T-cell (primary cell): ENCODE measurements around the gene CPN2. TPM values are rescaled to one million over a fixed set of nuclear protein-coding genes. Genes with fewer than 3 reads are reported as not detected.
A peak's percentile ranks its signal among the peaks of the same experiment; 100 is the strongest.

Experiments
- ATAC-seq, 4 experiments: fragments of 200-7000 bp in 3 of 4; fragments of 150-1000 bp in 1 of 4; cut with Tn5 transposase; replicated peaks in 1 of 4; 1 replicate in 3 of 4; 2 replicates in 1 of 4; pipeline ENCODE4 v1.10.0; 2021; ENCODE audit warnings: moderate library complexity in 3 of 4, mild to moderate bottlenecking in 2 of 4, moderate number of reproducible peaks in 1 of 4
- CTCF ChIA-PET, 2 donors: fragments of 300-600 bp; sonication (Branson Sonifier 250); formaldehyde crosslinking; loops; one replicate each; lab custom pipeline; 2022; ENCODE audit warnings: antibody characterized with exemption in 2 of 2; lab: Charles Lee
- POLR2A ChIA-PET, 2 donors: fragments of 300-600 bp; sonication (Branson Sonifier 250); formaldehyde crosslinking; loops; one replicate each; lab custom pipeline; 2022; ENCODE audit warnings: antibody characterized with exemption in 2 of 2; lab: Charles Lee
- DNase-seq, 35 experiments: peaks; one replicate each; pipeline versions ENCODE4 v3.0.0 to v3.0.0-alpha.2; 2013 to 2023
- H3K27ac ChIP-seq: one replicate; pipeline ENCODE4 v1.5.1; 2013; ENCODE audit warnings: low read length
- H3K27me3 ChIP-seq, 2 experiments: replicated peaks in 1 of 2; 1 replicate in 1 of 2; 2 replicates in 1 of 2; pipeline versions ENCODE4 v1.6.1 to v1.7.0; 2013; ENCODE audit warnings: low read length in 1 of 2, mixed read lengths in 1 of 2; ENCODE audit not compliant: control insufficient read depth in 2 of 2, insufficient read depth in 2 of 2; ENCODE audit errors: extremely low read depth in 1 of 2
- H3K36me3 ChIP-seq, 2 donors: 1 replicate in 1 of 2; 2 replicates in 1 of 2; pipeline versions ENCODE4 v1.6.1 to v1.7.0; 2013; ENCODE audit warnings: low read length in 1 of 2; ENCODE audit not compliant: control insufficient read depth in 2 of 2, insufficient read depth in 1 of 2; ENCODE audit errors: extremely low read depth in 1 of 2
- H3K4me1 ChIP-seq, 2 experiments: 1 replicate in 1 of 2; 2 replicates in 1 of 2; pipeline versions ENCODE4 v1.6.1 to v1.7.0; 2013; ENCODE audit warnings: low read length in 2 of 2, mixed read lengths in 1 of 2; ENCODE audit not compliant: insufficient read depth in 2 of 2, control insufficient read depth in 1 of 2; ENCODE audit errors: extremely low read depth in 1 of 2
- H3K4me3 ChIP-seq, 2 donors: 1 replicate in 1 of 2; 2 replicates in 1 of 2; pipeline versions ENCODE4 v1.5.1 to v1.7.0; 2013; ENCODE audit warnings: mild to moderate bottlenecking in 2 of 2, low read length in 1 of 2, moderate library complexity in 1 of 2; ENCODE audit not compliant: control insufficient read depth in 1 of 2; ENCODE audit errors: extremely low read depth in 1 of 2
- H3K9me3 ChIP-seq: 2 replicates; pipeline ENCODE4 v1.7.0; 2013
- H3K27ac Mint-ChIP-seq, 2 donors: one replicate each; pipeline ENCODE4 v1.8.0; 2020 to 2021; ENCODE audit warnings: mild to moderate bottlenecking in 2 of 2, mixed read lengths in 2 of 2
- H3K27me3 Mint-ChIP-seq, 2 donors: one replicate each; pipeline ENCODE4 v1.8.0; 2021 to 2022; ENCODE audit warnings: mixed read lengths in 2 of 2
- H3K36me3 Mint-ChIP-seq: one replicate; pipeline ENCODE4 v1.8.0; 2021; ENCODE audit warnings: mixed read lengths
- H3K4me1 Mint-ChIP-seq, 3 donors: one replicate each; pipeline ENCODE4 v1.8.0; 2020 to 2022; ENCODE audit warnings: mixed read lengths in 3 of 3, mild to moderate bottlenecking in 1 of 3
- H3K4me3 Mint-ChIP-seq, 3 donors: one replicate each; pipeline ENCODE4 v1.8.0; 2020 to 2022; ENCODE audit warnings: mild to moderate bottlenecking in 3 of 3, mixed read lengths in 3 of 3, moderate library complexity in 3 of 3
- H3K9me3 Mint-ChIP-seq, 3 donors: one replicate each; pipeline ENCODE4 v1.8.0; 2020 to 2022; ENCODE audit warnings: mixed read lengths in 3 of 3
- WGBS: methylation state at CpG from one replicate; pipeline ENCODE4 v1.1.5; 2013; ENCODE audit warnings: missing lambda C conversion rate; ENCODE audit not compliant: insufficient coverage; 5-methylcytosine and 5-hydroxymethylcytosine counted together
- total RNA-seq, 35 experiments: library from RNA in 6 of 35; stranded (reverse) in 6 of 35; fragments of 120-200 nt in 1 of 35; gene quantifications; one replicate each; pipeline versions ENCODE4 v1.2.1 to v1.2.4 and lab custom pipeline; 2013 to 2026

The CPN2 gene
- total RNA-seq, 5 donors from 2014 or later (not counting 1 experiment from before 2014, with no cell fraction given), result 0.12 to 0.13 TPM; not detected in 3

DNA sequence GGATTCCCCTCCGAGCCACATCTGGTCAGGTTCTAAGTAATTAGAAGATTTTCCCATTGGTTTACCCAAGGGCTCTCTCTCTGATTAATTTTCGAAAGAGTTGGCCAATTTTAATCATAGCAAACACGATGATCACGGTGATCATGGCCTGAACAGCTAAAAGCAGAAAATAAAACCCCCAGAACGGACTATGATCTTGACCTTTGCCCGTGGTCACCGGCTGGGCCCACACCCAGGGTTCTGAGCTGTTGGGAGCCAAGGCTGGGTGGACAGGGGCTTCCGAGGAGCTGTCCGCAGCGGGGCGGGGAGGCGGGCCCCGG is 45.4 kb upstream of the CPN2 start:
- H3K27me3 ChIP-seq, result peaks cover 0 to 20% of the 10 kb centered on the region in 2 experiments
- H3K9me3 ChIP-seq, result no peaks in the 10 kb centered on the region
- WGBS, result 12% methylated on average over 12 of the region's 13 CpGs
- Mint-ChIP-seq H3K4me3 (peak overlapping the region; percentile 74 to 95 (median 77)), H3K4me1 (peaks cover 45 to 56% (median 55%) of the 10 kb centered on the region in 3 donors), H3K9me3 (no peaks in the 10 kb centered on the region), H3K27me3 (peaks cover 0 to 19% of the 10 kb centered on the region in 2 donors), H3K36me3 (no peaks in the 10 kb centered on the region), H3K27ac (peak overlapping the region; percentile 84 to 88)
- peak overlapping the region; percentile 41 for H3K27ac ChIP-seq
- ChIA-PET POLR2A (no interaction called here), CTCF (interaction anchor here (0.6 to 1.8 kb wide), 4 partner anchors 11 to 63 kb away, joined by 3 to 10 read pairs (median 6); no protein-coding TSS in a partner anchor)
- no peak for ATAC-seq
- no peaks in the 10 kb centered on the region for H3K36me3 ChIP-seq
- H3K4me1 ChIP-seq, result peaks cover 9 to 44% of the 10 kb centered on the region in 2 experiments
- no peak for DNase-seq
- peak overlapping the region; percentile 55 to 79 for H3K4me3 ChIP-seq

DNA sequence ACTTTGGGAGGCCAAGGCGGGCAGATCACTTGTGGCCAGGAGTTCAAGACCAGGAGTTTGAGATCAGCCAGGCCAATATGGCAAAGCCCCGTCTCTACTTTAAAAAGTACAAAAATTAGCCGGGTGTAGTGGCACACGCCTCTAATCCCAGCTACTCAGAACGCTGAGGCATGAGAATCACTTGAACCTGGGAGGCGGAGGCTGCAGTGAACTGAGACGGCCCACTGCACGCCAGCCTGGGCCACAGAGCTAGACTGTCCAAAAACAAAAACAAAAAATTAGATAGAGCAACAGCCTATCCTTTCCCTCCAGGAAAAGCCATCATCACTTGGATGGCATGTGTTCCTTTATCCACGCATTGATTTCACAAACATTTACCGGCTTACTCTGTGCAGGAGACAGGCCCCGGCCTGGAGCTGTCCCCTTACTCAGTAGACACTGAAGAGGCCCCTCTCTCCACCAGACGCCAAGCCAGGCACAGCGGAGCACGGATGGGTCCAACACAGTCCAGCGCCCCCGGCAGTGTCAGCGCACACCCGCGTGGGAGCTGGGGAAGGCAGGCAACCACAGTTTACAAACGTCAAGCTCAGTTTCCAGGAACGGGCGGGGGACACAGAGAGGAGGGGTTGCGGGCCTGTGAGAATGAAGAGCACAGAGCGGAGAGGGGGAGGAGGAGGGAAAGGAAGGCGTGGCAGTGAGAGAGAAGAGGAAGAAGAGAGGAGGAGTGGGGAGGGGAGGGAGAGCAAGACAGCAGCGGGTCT is 44.8 kb upstream of the CPN2 start:
- Histone ChIP-seq H3K27ac (no peak overlapping the region), H3K27me3 (peaks cover 0 to 20% of the 10 kb centered on the region in 2 experiments), H3K4me3 (peak overlapping the region; percentile 55 to 79), H3K36me3 (no peaks in the 10 kb centered on the region), H3K4me1 (peaks cover 9 to 40% of the 10 kb centered on the region in 2 experiments), H3K9me3 (no peaks in the 10 kb centered on the region)
- Mint-ChIP-seq H3K9me3 (peaks cover 0 to 5% (median 1%) of the 10 kb centered on the region in 3 donors), H3K36me3 (no peaks in the 10 kb centered on the region), H3K27ac (peak overlapping the region; percentile 84 to 88), H3K4me3 (peak overlapping the region; percentile 74 to 95 (median 77)), H3K27me3 (peaks cover 0 to 19% of the 10 kb centered on the region in 2 donors), H3K4me1 (peaks cover 45 to 56% (median 55%) of the 10 kb centered on the region in 3 donors)
- peak; percentile 22 to 83 (median 67) for DNase-seq
- ATAC-seq, result peak; percentile 63 to 79 (median 68)
- CTCF ChIA-PET, result interaction anchor here (0.5 to 1.8 kb wide), 7 partner anchors 12 to 875 kb away, joined by 3 to 10 read pairs (median 6); partner anchors contain the start of gene XXYLT1 (in 1 of the 2)
- POLR2A ChIA-PET, result interaction anchor here in 1 of 2 donors (0.6 kb wide), 3 partner anchors 15 to 613 kb away, joined by 3 to 7 read pairs (median 5); no protein-coding TSS in a partner anchor
- 42% methylated on average over 25 of the region's 26 CpGs for WGBS

DNA sequence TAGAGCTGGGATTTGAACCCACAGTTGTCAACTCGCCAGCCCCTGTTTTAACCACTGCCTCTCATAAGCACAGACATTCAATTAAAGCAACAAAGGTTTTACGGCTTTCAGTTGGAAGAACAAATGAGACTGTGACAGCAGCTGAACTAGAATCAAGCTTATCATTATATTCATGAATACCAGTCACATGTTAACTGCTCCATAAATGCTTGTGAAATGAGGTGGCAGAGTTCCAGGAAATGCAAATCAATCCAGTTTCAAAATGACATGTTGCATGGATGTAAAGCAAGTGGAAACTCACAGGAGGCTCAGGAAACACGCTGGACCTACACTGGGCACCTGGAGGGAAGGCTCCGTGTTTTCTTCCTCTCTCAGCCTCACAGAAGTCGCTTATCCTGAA is 44.1 kb upstream of the CPN2 start:
- H3K4me1 ChIP-seq, result peaks cover 9 to 40% of the 10 kb centered on the region in 2 experiments
- H3K27me3 ChIP-seq, result peaks cover 0 to 20% of the 10 kb centered on the region in 2 experiments
- H3K4me3 ChIP-seq, result no peak overlapping the region
- H3K9me3 ChIP-seq, result no peaks in the 10 kb centered on the region
- Mint-ChIP-seq H3K4me1 (peaks cover 45 to 56% (median 53%) of the 10 kb centered on the region in 3 donors), H3K9me3 (peaks cover 4 to 13% (median 7%) of the 10 kb centered on the region in 3 donors), H3K27ac (peak overlapping the region; percentile 19 to 84), H3K27me3 (peaks cover 0 to 19% of the 10 kb centered on the region in 2 donors), H3K36me3 (no peaks in the 10 kb centered on the region), H3K4me3 (peak overlapping the region; percentile 22 to 95 (median 77))
- no peak for DNase-seq
- 82% methylated on average over 2 of the region's 5 CpGs for WGBS
- POLR2A ChIA-PET, result interaction anchor here (0.6 kb wide), 2 partner anchors 14 to 293 kb away, joined by 3 read pairs; no protein-coding TSS in a partner anchor
- CTCF ChIA-PET, result interaction anchor here in 1 of 2 donors (1.1 kb wide), 1 partner anchor 59 kb away, joined by 6 read pairs; no protein-coding TSS in a partner anchor
- ATAC-seq, result no peak
- no peaks in the 10 kb centered on the region for H3K36me3 ChIP-seq
- H3K27ac ChIP-seq, result no peak overlapping the region

DNA sequence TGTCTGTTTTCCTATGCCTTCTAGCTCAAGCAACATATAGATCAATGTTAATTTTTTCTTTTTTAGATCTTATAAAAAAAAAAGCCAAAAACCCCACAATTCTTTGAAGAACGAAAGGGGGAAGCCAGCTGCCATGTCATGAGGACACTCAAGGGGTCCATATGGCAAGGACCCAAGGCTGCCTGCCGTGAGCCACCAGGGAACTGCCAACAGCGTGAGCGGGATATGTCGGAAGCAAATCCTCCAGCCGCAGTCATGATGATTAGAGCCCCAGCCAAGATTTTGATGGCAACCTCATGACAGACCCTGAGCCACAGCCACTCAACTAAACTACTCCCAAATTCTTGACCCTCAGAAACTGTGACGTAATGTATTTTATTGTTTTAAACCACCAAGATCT is 41.4 kb upstream of the CPN2 start:
- DNase-seq, result no peak
- Mint-ChIP-seq H3K4me1 (peaks cover 22 to 30% (median 27%) of the 10 kb centered on the region in 3 donors), H3K27ac (no peak overlapping the region), H3K9me3 (peaks cover 4 to 17% (median 7%) of the 10 kb centered on the region in 3 donors), H3K36me3 (peaks cover 2% of the 10 kb centered on the region), H3K27me3 (peaks cover 0 to 8% of the 10 kb centered on the region in 2 donors), H3K4me3 (no peak overlapping the region)
- POLR2A ChIA-PET, result interaction anchor here in 1 of 2 donors (0.7 kb wide), 1 partner anchor 9 kb away, joined by 4 read pairs; no protein-coding TSS in a partner anchor
- Histone ChIP-seq H3K27ac (no peak overlapping the region), H3K4me1 (peaks cover 0 to 23% of the 10 kb centered on the region in 2 experiments), H3K4me3 (no peak overlapping the region), H3K27me3 (peaks cover 0 to 14% of the 10 kb centered on the region in 2 experiments), H3K36me3 (no peaks in the 10 kb centered on the region), H3K9me3 (no peaks in the 10 kb centered on the region)
- CTCF ChIA-PET, result no interaction called here
- 98% methylated on average over 4 of the region's 7 CpGs for WGBS
- no peak for ATAC-seq

DNA sequence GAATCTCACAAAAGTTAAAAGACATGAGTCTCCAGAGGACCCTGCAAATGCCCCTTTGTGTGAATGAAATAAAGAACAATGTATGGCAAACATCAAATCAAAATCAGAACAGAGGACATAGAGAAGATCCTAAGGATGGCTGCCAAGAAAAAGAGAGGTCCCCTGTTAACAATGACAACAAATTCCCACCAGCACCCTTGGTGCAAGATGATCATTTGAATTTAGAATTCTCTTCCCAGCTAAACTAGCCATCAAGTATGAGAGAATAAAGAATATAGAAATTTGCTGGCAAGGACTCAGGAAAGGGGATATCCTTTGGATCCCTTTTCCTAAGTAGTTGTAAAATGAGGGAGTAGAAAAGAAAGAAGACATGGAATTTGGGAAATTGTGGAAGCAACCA is 39.7 kb upstream of the CPN2 start:
- CTCF ChIA-PET, result no interaction called here
- no peak for DNase-seq

DNA sequence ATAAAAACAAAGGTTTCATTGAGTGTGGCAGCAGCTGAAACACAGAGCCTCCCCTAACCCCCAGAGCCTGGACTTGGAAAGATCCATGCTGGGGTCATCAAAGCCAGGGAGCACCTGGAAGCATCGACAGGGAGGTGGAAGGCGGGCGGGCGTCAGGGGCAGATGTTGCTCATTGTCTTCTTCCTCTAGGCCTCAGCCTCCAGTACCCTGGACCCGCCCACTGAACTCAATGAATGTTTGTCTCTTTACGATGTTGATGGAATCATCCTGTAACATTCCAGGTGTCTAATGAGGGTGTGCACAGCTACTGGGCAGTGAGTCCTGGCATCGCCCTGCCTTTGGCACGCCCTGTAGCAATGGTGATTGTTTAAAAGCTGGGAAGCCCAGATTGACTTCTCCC is 38.1 kb upstream of the CPN2 start:
- H3K4me1 ChIP-seq, result no peaks in the 10 kb centered on the region
- H3K27me3 Mint-ChIP-seq, result no peaks in the 10 kb centered on the region
- H3K27me3 ChIP-seq, result peaks cover 0 to 18% of the 10 kb centered on the region in 2 experiments
- H3K4me3 ChIP-seq, result no peak overlapping the region
- DNase-seq, result no peak
- 100% methylated on average over 2 of the region's 8 CpGs for WGBS
- H3K9me3 Mint-ChIP-seq, result peaks cover 4 to 17% (median 7%) of the 10 kb centered on the region in 3 donors
- ATAC-seq, result no peak
- no peak overlapping the region for H3K27ac Mint-ChIP-seq
- H3K27ac ChIP-seq, result no peak overlapping the region
- POLR2A ChIA-PET, result no interaction called here
- peaks cover 2% of the 10 kb centered on the region for H3K36me3 Mint-ChIP-seq
- CTCF ChIA-PET, result no interaction called here
- H3K4me3 Mint-ChIP-seq, result no peak overlapping the region
- H3K36me3 ChIP-seq, result no peaks in the 10 kb centered on the region
- no peaks in the 10 kb centered on the region for H3K9me3 ChIP-seq
- H3K4me1 Mint-ChIP-seq, result no peaks in the 10 kb centered on the region

More for the DNA sequence above, 39.7 kb upstream of the CPN2 start:
- H3K36me3 Mint-ChIP-seq, result peaks cover 2% of the 10 kb centered on the region
- H3K27me3 ChIP-seq, result peaks cover 0 to 11% of the 10 kb centered on the region in 2 experiments
- H3K9me3 Mint-ChIP-seq, result peaks cover 4 to 17% (median 7%) of the 10 kb centered on the region in 3 donors
- H3K9me3 ChIP-seq, result no peaks in the 10 kb centered on the region
- H3K4me3 ChIP-seq, result no peak overlapping the region
- H3K4me1 Mint-ChIP-seq, result peaks cover 11 to 15% (median 15%) of the 10 kb centered on the region in 3 donors
- no peak for ATAC-seq
- peaks cover 0 to 8% of the 10 kb centered on the region in 2 experiments for H3K4me1 ChIP-seq
- no peak overlapping the region for H3K27ac Mint-ChIP-seq
- H3K27ac ChIP-seq, result no peak overlapping the region
- no peak overlapping the region for H3K4me3 Mint-ChIP-seq
- POLR2A ChIA-PET, result no interaction called here
- no peaks in the 10 kb centered on the region for H3K36me3 ChIP-seq
- H3K27me3 Mint-ChIP-seq, result peaks cover 0 to 5% of the 10 kb centered on the region in 2 donors
